GM19240 (cell line): ENCODE data around the gene DNAH14.
"Not testable (repeated sequence)": the region's sequence is repeated elsewhere in the genome, so short reads cannot be mapped to it uniquely, and the experiment has no call there.

Experiments used
- DNase-seq: peaks from one replicate; pipeline ENCODE4 v3.0.0; 2011; ENCODE audit warnings: low spot score; ENCODE audit not compliant: insufficient read length

Gene DNAH14

GRCh38 chr1:225342695-225343094, 413.2 kb downstream of the DNAH14 start:
- no peak for DNase-seq

DNA sequence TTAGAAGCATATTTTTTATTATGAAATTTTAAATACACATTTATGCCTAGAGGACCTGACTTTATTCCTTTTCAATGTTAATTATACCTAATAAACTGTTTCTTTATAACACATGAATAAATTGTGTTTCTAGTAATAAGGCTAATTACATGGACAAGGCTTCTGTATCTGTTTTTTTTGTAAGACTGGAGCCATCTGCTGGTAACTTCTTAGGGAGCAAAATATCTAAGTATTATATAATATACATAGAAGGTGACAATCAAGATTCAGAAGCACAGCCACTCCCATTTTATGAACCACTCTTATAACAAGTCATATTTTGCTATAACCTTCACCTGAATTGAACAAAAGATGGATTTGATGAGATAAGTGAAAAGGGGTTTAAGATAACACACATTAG, 414.1 kb downstream of the DNAH14 start:
- DNase-seq: no peak

DNA sequence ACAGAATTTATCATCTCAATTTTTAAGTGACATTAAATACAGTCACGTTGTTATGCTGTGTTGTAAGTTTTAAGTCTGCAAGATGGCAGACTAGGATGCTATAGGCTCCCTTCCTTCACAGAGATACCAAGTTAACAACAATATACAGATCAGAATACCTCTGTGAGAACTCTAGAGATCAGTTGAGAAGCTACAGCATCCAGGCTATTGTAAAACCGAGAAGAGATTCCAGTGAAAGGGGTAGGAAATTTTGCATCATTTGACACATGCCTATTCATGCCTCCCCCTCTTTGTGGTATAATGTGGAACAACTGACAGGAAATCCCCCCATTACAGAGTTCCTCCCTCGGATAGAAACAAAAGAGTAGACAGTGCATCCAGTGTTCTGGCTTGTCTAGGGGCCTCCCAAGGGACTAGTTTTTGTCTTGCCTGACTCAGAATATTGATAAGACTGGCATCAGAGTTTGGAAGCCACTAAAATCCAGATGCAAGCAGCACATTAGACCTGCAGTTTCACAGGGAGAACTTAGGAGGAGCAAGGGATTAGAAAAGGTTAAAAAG, 417.7 kb downstream of the DNAH14 start:
- DNase-seq: no peak

DNA sequence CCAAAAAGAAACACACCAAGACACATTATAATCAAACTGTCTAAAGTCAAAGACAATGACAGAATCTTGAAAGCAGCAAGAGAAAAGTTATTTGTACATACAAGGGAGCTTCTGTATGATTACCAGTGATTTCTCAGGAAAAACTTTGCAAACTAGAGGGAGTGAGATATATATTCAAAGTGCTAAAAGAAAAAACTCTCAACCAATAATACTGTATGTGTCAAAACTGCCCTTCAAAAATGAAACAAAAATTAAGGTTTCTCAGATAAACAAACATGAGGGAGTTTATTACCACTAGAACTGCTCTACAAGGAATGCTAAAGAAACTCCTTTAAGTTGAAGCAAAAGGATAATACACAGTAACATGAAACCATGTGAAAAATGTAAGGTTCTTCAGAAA, 418.9 kb downstream of the DNAH14 start:
- DNase-seq: no peak

GRCh38 chr1:225349826-225350225, 420.4 kb downstream of the DNAH14 start:
- no peak for DNase-seq

GRCh38 chr1:225350872-225351271, 421.4 kb downstream of the DNAH14 start:
- DNase-seq: no peak

DNA sequence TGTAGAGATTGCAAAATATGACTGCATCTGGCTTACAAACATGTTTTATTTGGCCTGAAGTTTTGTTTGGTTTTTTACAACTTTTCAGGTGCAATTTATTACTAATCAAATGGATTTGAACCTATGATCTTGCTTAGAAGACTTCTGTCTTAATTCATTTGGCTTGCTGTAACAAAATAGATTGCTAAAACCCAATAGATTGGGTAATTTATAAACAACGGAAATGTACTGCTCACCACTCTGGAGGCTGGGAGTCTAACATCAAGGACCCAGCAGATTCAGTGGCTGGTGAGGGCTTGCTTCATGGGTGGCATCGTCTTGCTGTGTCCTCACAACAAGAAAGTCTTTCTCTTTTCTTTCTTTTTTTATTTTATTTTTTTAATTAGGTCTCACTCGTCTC, 425.4 kb downstream of the DNAH14 start:
- DNase-seq: no peak

- no peak for DNase-seq
Observed at GRCh38 chr1:225355863-225356262, 426.4 kb downstream of the DNAH14 start.

- no peak for DNase-seq
Observed at GRCh38 chr1:225360119-225360518, 430.6 kb downstream of the DNAH14 start.

- no peak for DNase-seq
Observed at GRCh38 chr1:225361176-225361575, 431.7 kb downstream of the DNAH14 start.

GRCh38 chr1:225362805-225363204, 433.3 kb downstream of the DNAH14 start:
- no peak for DNase-seq

GRCh38 chr1:225364439-225364838, 435.0 kb downstream of the DNAH14 start:
- no peak for DNase-seq

DNA sequence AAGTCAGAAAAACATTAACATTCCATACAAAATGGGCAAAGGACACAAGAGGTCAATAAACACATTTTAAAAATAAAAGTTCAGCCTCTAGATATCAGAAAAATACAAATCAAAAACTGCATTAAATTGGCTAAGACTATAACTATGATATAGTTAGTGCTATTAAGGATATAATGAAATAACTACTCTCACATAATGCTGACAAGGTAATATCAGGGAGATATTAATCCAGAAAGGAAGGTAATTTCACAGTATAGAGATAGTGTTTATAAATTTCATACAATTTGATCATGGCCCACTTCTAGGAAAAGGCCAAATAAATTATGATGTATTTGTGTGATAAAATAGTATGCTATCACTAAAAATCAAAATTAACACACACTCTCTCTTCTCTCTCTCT, 436.5 kb downstream of the DNAH14 start:
- DNase-seq: no peak

- no peak for DNase-seq
Observed at GRCh38 chr1:225366552-225366951, 437.1 kb downstream of the DNAH14 start.

DNA sequence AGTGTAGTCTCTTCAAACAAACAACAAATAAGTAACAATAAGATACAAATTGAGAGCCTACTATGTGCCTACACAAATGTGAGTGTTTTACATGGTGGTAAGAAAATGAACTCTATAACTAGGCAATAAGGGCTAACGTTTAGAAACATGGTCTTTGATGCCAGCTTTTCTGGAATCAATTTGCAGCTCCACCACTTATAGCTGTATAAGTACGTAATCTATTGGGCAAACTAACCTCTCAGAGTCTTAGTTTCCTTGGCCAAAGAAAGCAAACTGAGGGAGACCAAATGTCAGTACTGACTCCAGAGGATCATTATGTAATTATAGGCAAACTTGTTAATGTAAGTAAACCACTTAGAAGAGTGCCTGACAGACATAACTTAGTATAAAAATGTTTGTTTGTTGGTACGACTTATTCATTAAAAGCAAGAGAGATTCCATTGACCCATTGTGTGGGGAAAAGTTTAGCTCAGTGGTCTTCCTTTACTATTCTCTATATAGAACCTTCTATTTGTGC, 438.6 kb downstream of the DNAH14 start:
- no peak for DNase-seq

DNA sequence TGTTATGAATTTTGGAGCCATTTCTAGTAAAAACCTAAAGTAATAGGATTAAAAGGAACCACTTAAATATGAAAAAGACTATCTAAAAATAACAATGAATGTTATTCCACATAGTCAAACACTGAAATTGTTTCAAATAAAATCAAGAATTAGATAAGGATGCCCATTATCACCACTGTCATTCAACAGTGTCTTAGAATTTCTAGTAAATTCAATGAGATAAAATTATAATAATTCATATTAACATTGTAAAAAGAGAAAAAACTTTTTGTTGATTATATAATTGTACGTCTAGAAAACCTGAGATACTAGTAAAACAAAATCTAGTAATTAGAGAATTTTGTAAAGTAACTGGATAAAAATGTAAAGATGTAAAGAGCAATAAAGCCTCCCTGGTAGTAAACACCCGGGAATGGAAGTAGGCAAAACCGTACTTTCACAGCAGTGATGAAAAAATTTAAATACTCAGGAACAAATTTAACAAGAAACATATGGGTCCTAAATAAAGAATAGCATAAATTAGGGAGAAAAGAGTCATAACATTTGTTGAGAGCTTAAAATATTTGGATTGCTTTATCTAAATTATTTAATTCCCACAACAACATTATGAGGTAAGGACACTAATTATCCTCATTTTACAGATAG, 442.0 kb downstream of the DNAH14 start:
- no peak for DNase-seq

DNA sequence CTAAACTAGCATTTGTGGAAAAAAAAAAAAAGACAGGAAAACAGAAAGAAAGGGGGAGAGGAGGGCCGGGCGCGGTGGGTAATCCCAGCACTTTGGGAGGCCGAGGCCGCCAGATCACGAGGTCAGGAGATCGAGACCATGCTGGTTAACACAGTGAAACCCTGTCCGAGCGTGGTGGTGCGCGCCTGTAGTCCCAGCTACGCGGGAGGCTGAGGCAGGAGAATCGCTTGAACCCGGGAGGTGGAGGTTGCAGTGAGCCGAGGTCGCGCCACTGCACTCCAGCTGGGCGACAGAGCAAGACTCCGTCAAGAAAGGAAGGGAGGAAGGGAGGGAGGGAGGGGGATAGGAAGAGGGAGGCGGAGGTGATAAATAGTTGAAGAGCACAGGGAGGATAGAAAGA, 443.7 kb downstream of the DNAH14 start:
- DNase-seq: no peak

DNA sequence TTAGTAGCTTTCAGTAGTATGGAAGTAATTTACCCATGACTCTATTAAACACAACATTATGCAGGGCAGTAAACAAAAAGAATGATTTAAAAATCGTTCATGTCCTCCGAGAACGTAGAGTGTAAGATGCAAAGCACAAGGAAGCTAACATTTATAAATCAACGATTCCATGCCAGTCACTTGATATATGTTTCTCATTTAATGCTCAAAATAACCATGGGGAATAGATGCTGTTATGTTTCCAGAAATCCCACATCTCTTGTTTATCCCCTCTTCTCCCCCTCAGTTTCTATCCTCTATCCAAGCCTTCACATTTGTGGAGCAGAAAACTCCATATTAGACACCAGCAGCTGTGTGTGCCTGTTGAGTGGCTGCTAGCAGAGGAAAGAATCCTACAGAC, 445.5 kb downstream of the DNAH14 start:
- DNase-seq: no peak

DNA sequence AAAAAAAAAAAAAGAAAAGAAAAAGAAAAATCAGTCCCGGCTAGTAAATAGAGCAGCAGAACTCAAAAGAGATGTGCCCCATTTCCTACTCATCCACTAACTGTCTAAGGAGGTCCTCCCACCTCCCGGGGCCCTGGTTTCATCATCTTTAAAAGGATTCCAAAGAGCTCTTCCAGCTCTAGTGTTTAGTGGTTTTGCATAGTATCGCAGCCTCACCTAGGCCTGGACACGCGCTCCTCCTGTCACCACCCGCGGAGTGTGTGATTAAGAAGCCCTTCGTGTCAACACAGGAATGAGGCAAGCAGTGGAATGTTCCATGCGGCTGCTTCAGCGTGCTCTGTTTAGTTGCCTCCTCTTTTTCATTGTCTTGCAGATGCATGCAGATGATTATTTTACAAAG, 449.4 kb downstream of the DNAH14 start:
- DNase-seq: no peak

DNA sequence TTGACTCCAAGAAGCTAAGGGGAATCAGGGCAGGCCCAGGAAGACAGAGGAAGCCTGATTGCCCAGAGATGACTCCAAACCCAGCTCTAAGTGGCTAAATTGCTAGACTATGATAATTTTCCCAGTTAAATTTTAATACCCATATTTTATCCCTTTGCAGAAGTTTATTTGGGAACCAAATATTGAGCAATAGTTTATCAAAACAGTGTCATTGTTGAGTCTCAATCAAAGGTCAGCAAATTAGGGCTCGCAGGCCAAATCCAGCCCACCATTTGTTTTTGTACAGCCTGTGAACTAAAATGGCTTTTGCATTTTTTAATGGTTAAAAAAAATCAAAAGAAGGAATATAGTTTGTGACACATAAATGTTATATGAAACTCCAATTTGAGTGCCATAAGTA, 451.2 kb downstream of the DNAH14 start:
- DNase-seq: no peak

DNA sequence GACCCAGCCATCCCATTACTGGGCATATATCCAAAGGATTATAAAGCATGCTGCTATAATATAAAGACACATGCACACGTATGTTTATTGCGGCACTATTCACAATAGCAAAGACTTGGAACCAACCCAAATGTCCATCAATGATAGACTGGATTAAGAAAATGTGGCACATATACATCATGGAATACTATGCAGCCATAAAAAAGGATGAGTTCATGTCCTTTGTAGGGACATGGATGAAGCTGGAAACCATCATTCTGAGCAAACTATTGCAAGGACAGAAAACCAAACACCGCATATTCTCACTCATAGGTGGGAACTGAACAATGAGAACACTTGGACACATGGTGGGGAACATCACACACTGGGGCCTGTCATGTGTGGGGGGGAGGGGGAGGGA, 457.4 kb downstream of the DNAH14 start:
- DNase-seq: not testable (repeated sequence)

- DNase-seq: no peak
Observed at GRCh38 chr1:225388372-225388771, 458.9 kb downstream of the DNAH14 start.

DNA sequence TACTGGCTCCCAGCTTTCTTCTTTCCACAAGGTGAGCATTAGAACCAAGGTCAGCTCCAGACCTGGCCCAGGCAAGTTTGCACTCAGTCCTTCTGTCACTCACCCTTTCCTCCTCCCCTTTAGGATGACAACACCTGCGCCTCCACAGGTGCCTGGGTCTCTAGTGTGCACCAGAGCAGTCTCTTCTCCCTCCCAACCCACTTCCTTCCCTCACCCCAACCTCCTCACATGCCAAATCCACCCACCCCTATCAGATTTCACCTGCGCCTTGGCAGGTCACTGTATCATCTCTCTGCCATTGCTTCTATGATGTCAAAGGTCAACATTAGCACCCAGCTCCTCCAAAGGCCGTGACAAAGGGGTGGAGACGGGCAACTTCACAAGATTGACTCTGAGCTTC, 460.4 kb downstream of the DNAH14 start:
- no peak for DNase-seq
